HG02938 (cell line): ENCODE measurements around the gene TEX22.

Source experiments
- ATAC-seq: cut with Tn5 transposase; IDR thresholded peaks from one replicate; pipeline ENCODE4 v1.9.1; 2021; ENCODE audit warnings: mild to moderate bottlenecking, moderate library complexity; ENCODE audit not compliant: unreplicated experiment

Gene TEX22

GRCh38 chr14:105366386-105367074 lies 31.8 kb upstream of the TEX22 start:
- ATAC-seq = no peak

DNA sequence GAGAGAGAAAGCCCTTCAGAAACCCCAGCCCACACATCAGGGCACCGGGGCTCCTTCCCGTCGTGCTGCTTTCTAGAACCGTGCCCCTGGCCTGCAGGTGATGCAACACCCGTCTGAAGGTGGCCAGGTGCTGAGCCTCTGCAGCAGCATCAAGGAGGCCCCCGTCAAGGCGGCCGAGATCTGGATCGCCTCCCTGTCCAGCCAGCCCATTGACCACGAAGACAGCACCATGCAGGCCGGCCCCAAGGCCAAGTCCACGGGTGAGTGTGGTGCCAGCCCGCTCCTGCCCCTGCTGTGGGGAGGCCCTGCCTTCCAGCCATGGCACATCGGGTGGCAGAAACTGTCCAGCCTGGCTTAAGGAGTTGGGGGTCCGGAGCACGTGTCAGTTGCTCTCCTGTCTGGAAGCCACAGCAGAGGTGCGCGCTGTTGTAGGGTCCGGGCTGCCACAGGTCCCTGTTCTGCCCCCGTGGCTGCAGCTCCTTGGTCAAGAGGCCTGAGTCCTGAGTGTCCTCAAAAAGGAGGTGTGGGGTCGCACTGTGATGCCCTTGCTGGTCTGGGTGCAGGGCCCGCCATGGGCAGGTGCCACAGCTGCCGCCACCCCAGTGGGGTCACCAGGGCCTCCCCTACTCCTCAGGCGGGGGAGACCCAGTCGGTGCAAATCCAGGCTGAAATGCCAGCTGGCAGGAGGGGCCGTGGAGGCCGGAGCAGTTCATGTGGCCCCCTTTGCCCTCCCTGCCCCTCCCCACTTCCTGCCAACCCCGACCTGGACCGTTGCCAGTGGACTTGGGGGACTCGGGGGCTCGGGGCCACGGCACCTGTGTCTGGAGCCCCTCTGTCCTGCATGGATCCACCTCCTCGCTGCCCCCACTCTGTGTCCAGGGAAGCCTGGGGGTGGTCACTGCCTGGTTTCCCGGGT lies 31.0 kb upstream of the TEX22 start:
- ATAC-seq = no peak

DNA sequence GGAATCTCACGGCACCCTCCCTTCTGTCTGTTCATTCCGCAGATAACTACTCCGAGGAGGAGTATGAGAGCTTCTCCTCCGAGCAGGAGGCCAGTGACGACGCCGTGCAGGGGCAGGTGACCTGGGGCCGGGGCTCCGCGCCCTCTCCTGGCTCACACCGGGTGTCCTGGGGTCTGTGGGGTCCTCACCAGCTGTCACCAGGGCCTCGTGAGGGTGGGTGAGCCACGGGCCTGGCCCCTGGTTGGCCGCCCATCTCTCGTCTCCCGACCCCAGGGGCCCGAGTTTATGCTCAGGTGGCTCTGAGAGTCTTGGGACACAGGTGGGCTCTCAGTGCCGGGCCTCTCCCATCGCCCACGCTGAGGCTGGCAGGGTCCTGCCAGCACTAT lies 30.3 kb upstream of the TEX22 start:
- no peak for ATAC-seq

DNA sequence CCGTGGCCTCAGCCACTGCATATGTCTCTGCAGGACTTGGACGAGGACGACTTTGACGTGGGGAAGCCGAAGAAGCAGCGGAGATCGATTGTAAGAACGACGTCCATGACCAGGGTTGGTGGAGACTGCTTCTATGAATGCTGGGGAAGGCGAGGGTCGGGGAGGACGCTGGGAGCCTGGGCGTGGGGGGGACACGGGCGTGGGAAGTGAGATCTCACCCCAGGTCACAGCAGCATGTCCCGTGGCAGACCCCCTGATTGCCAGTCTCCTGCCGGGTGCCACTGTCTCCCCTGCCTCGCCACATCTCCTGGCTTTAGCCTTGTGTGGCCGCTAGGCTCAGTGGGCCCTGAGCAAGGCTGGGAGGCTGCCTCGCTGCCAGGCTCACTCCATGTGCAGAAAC lies 29.9 kb upstream of the TEX22 start:
- no peak for ATAC-seq

DNA sequence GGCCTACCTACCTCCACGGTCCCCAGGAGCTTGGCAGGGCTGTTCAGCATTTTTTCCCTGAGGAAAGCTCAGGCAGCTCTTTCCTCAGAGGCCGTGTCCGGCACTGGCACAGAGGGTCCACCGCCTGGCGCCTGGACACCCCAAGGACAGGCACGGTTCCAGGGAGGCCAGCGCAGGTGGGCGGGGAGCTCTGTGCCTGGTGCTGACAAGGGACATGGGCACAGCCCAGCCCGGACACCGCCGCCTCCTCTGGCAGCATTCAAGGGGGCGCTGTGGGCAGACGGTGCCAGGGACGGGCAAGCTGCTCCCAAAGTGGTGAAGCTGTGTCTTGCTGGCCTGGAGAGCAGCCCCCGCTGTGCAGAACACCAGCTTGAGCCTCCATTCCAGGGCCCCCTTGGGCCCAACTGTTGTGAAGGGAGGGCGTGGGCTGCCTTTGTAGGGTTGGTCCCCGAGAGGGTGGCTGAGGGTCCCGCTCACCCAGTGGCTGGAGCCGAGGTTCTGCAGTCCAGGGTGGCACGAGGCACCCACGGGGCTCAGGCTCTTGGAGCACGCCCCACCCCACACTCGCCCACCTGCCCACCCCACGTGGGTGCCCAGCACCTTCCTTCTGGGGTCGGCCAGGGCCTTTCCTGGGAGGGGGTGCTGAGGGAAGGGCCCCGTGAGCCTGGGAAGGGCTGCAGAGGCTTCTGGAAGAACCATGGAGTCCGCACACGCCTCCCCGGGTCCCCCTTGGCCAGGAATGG lies 29.3 kb upstream of the TEX22 start:
- no peak for ATAC-seq

- ATAC-seq = no peak
Measured at GRCh38 chr14:105369653-105370040, 28.7 kb upstream of the TEX22 start.

DNA sequence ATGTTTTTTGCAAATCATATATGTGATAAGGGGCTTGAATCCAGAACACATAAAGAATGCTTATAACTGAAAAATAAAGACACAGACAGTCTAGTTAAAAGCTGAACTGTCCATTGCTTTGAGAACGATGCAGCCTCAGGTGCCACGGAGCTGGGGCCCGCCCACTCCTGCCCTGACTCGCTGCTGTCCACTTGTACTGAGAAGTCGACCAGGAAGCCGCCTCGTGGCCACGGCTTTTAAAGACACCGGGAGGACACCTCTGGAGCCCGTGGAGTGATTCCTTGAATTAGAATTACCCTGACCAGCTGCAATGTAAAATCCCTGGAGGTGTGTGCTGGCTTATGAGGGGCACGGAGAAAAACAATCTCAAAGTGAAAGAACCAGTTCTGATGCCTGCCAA lies 23.9 kb upstream of the TEX22 start:
- no peak for ATAC-seq

DNA sequence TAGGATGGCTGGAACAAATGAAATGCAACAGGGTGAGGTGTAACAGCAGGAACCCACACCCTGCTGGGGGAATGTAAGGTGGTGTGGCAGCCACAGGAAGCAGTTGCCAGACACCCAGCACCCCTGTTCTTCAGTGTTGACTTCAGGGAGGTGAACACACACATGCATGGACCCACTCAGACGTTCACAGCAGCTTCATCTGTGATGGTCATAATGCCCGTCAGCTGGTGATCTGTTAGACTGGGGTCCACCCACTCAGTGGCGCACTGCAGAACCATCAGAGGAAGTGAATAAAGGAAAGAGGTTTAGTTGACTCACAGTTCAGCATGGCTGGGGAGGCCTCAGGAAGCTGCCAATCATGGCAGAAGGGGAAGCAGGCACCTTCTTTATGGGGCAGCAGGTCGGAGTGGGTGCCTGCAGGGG lies 22.7 kb upstream of the TEX22 start:
- no peak for ATAC-seq

DNA sequence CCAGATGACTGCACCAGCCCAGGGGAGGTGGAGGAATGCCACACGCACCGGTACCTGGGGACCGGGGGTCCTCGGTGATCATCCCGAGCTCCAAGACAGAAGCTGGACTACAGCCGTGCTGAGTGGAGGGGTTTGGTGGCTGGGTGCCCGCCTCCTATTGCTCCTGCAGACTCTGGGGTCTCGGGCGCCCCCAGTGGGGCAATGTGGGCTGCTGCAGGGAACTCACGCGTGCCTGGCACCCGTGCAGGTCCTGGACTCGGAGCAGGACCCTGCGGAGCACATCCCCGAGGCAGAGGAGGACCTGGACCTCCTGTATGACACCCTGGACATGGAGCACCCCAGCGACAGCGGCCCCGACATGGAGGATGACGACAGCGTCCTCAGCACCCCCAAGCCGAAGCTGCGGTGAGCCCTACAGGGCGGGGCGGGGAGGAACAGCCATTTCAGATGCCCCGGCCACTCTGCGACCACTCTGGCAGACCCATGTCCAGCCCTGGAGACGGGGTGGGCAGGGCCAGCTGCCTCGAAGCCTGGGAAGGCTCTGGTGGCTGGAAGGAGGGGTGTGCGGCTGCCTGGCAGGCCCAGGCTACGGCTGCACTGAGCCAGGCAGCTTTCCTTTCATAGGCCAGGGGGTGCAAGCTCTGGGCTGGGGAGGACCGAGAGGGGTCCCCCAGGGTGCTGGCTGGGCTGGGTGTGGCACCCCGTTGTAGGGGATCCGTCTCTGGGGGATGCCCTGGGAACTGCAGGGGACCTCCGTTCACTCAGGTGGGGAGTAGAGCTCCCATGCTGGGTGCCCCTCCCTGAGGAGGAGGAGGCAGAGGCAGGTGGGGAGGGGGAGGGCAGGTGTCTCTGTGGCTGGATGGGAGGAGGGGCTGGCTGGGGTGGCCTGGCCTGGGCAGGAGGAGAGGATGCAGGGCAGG lies 21.6 kb upstream of the TEX22 start:
- no peak for ATAC-seq

GRCh38 chr14:105377555-105378182 lies 20.7 kb upstream of the TEX22 start:
- no peak for ATAC-seq

DNA sequence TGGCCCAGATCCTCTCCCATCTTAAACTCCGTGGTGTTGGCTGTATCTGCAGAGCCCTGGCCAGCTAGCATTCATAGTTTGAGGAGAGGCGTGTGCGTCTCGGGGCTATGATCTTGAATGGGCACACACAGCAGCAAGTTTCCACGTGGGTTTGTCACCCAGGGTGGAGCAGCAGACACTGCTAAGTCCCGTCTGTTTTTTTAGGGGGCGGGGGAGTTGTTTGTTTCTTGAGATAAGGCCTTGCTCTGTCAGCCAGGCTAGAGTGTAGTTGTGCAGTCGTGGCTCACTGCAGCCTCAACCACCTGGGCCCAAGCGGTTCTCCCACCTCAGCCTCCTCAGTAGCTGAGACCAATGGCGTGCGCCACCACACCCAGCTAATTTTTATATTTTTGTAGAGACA lies 20.1 kb upstream of the TEX22 start:
- no peak for ATAC-seq

DNA sequence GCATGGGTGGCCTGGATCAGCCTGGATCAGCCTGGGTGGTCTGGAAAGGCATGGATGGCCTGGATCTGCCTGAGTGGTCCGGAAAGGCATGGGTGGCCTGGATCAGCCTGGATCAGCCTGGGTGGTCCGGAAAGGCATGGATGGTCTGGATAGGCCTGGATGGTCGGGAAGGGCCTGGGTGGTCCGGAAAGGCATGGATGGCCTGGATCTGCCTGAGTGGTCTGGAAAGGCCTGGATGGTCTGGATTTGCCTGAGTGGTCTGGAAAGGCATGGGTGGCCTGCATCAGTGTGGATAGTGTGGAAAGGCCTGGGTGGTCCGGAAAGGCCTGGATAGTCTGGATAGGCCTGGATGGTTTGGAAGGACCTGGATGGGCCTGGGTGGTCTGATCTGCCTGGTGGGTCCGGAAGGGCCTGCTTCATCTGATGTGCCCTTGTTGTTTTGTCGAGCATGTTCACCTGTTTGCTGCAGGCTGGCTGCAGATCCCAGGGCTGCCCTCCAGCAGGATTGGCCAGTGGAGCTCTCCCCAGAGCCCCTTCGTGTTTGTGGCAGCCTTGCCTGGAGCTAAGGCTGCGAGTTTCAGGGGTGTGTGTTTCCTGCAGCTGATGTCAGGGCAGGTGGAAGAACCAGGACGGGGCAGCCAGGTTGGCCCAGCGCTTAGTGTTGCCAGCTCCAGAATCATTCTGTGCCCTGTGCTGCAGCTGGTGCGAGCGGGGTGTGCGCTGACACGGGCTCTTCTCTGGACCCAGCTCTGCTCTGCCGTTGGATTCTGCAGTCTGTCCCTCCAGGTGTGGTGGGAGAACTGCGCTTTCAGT lies 19.3 kb upstream of the TEX22 start:
- ATAC-seq = no peak

DNA sequence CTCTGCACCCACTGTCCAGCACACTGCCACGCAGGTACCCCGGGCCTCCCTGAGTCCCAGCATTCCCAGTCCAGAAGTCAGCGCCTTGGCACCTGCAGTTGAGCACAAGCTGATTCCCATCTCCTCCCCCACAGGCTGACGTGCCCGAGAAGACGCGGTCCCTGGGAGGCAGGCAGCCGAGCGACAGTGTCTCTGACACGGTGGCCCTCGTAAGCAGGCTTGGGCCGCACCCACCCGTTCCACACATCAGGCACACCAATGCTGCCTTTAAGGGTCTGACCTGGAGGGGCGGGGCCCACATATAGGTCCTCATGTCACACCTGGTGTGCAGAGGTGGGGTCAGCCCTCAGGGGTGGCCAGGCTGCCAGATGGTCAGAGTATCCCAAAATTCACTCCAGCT lies 18.4 kb upstream of the TEX22 start:
- ATAC-seq = no peak

GRCh38 chr14:105380756-105381155 lies 17.6 kb upstream of the TEX22 start:
- no peak for ATAC-seq

GRCh38 chr14:105381446-105382342 lies 16.6 kb upstream of the TEX22 start:
- no peak for ATAC-seq

DNA sequence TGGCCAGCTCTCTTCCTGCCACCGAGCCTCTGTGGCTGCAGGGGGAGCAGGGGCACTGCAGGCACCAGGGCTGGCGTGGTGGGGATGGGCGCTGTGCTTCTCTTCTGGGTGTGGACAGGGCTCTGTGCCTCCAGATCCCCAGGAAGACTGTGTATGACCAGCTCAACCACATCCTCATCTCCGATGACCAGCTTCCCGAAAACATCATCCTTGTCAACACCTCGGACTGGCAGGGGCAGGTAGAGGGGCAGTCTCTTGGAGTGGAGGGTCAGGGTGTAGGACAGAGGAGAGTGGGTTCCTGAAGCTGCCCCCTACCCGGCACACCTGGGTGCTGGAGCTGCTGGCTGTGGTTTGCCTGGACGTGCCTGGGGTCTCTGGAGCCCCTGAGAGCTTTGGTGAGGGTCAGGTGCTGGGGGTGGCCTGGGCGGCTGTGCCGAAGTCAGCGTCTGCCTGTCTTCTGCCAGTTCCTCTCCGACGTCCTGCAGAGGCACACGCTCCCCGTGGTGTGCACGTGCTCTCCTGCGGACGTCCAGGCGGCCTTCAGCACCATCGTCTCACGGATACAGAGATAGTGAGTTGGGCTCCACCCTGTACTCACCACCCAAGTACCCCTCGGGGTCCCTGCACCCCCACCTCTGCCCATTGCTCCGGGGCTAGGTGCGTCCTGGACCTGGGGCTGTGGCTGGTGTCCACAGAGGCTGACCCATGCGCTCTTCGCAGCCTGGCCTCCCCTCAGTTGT lies 15.8 kb upstream of the TEX22 start:
- ATAC-seq = no peak

- no peak for ATAC-seq
Measured at GRCh38 chr14:105383083-105383730, 15.1 kb upstream of the TEX22 start.
